Measurements from ENCODE around the gene NFAM1. TPM values are rescaled to one million over a fixed set of nuclear protein-coding genes. Genes with fewer than 3 reads are reported as not detected.

NFAM1 gene
- total and polyA plus RNA-seq, 2 of the 4 experiments (the other 2 are of a cell fraction): not detected

GRCh38 chr22:42331014-42331413, 101.2 kb downstream of the NFAM1 start:
- Histone ChIP-seq H2BK20ac (ENCODE audit: low read depth, low read length) (no peak overlapping the region), H3K4me1 (ENCODE audit: control insufficient read depth, insufficient read depth, low read length) (no peaks in the 10 kb centered on the region), H3K23ac (ENCODE audit: low read depth, low read length) (no peak overlapping the region), H4K91ac (ENCODE audit: insufficient read depth, low read depth, low read length) (no peak overlapping the region), H3K9me3 (ENCODE audit: control insufficient read depth, insufficient read depth, low read length) (no peaks in the 10 kb centered on the region), H3K4ac (ENCODE audit: low read depth, low read length) (no peak overlapping the region), H3K14ac (replicated peaks; ENCODE audit: low read depth, low read length) (no peak overlapping the region), H2AK5ac (ENCODE audit: low read depth, low read length) (no peak overlapping the region), H3K36me3 (ENCODE audit: control insufficient read depth, insufficient read depth, low read length) (no peaks in the 10 kb centered on the region), H3K27ac (ENCODE audit: insufficient read depth, low read length) (no peak overlapping the region), H3K56ac (ENCODE audit: extremely low read depth, insufficient read depth, low read length) (no peak overlapping the region), H4K5ac (ENCODE audit: low read depth, low read length) (no peak overlapping the region), H4K20me1 (ENCODE audit: insufficient read depth, low read length) (no peaks in the 10 kb centered on the region), H3K27me3 (ENCODE audit: control insufficient read depth, insufficient read depth, low read length) (peaks cover 13% of the 10 kb centered on the region), H2AFZ (replicated peaks; ENCODE audit: low read length, poor library complexity) (peak overlapping the region; percentile 19), H3K9ac (ENCODE audit: low read depth, low read length) (no peak overlapping the region), H3K4me2 (ENCODE audit: low read depth, low read length) (no peak overlapping the region), H2AK9ac (replicated peaks; ENCODE audit: low read depth, low read length, poor library complexity) (no peak overlapping the region), H3K18ac (ENCODE audit: low read depth, low read length) (no peak overlapping the region), H3K79me1 (ENCODE audit: low read depth in 1 of 2, low read length in 2 of 2) (no peaks in the 10 kb centered on the region), H2BK15ac (ENCODE audit: low read depth, low read length) (no peak overlapping the region), H3K4me3 (ENCODE audit: insufficient read depth, low read depth, low read length) (no peak overlapping the region), H2BK5ac (ENCODE audit: low read depth, low read length, poor library complexity, severe bottlenecking) (no peak overlapping the region), H3K9me1 (ENCODE audit: insufficient read depth, low read length) (no peaks in the 10 kb centered on the region), H4K8ac (ENCODE audit: low read depth in 2 of 2, low read length in 2 of 2) (no peak overlapping the region), H2BK120ac (ENCODE audit: low read depth, low read length) (no peak overlapping the region)
- TF ChIP-seq FOS (IDR thresholded peaks at IDR 0.05; ENCODE audit: low read depth, low read length): no peak
- no peak for TF ChIP-seq RCOR1 (IDR thresholded peaks at IDR 0.05; ENCODE audit: insufficient replicate concordance, low read length)
- TF ChIP-seq MAZ (IDR thresholded peaks at IDR 0.05; ENCODE audit: borderline replicate concordance, low read depth, low read length): no peak
- no peak for TF ChIP-seq RFX5 (IDR thresholded peaks at IDR 0.05; ENCODE audit: low read depth, low read length)
- no peak for TF ChIP-seq MXI1 (IDR thresholded peaks at IDR 0.05; ENCODE audit: borderline replicate concordance, low read depth, low read length)
- no peak for TF ChIP-seq RAD21 (IDR thresholded peaks at IDR 0.05; ENCODE audit: low read length)
- TF ChIP-seq MAFK (IDR thresholded peaks at IDR 0.05; ENCODE audit: low read depth, low read length): no peak
- TF ChIP-seq SMC3 (IDR thresholded peaks at IDR 0.05; ENCODE audit: low read depth, low read length): no peak
- TF ChIP-seq, protein P1, sequence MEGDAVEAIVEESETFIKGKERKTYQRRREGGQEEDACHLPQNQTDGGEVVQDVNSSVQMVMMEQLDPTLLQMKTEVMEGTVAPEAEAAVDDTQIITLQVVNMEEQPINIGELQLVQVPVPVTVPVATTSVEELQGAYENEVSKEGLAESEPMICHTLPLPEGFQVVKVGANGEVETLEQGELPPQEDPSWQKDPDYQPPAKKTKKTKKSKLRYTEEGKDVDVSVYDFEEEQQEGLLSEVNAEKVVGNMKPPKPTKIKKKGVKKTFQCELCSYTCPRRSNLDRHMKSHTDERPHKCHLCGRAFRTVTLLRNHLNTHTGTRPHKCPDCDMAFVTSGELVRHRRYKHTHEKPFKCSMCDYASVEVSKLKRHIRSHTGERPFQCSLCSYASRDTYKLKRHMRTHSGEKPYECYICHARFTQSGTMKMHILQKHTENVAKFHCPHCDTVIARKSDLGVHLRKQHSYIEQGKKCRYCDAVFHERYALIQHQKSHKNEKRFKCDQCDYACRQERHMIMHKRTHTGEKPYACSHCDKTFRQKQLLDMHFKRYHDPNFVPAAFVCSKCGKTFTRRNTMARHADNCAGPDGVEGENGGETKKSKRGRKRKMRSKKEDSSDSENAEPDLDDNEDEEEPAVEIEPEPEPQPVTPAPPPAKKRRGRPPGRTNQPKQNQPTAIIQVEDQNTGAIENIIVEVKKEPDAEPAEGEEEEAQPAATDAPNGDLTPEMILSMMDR (conservative IDR thresholded peaks at IDR 0.05; ENCODE audit: low read depth, low read length): no peak
- no peak for TF ChIP-seq CHD1 (IDR thresholded peaks at IDR 0.05; ENCODE audit: low read depth, low read length)
- TF ChIP-seq, protein P2, sequence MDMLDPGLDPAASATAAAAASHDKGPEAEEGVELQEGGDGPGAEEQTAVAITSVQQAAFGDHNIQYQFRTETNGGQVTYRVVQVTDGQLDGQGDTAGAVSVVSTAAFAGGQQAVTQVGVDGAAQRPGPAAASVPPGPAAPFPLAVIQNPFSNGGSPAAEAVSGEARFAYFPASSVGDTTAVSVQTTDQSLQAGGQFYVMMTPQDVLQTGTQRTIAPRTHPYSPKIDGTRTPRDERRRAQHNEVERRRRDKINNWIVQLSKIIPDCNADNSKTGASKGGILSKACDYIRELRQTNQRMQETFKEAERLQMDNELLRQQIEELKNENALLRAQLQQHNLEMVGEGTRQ (IDR thresholded peaks at IDR 0.05; ENCODE audit: low read depth, low read length): no peak
- TF ChIP-seq BHLHE40 (IDR thresholded peaks at IDR 0.05; ENCODE audit: low read depth, low read length): no peak
- TF ChIP-seq CEBPB (IDR thresholded peaks at IDR 0.05; ENCODE audit: low read depth, low read length): no peak
- TF ChIP-seq ELK1 (IDR thresholded peaks at IDR 0.05; ENCODE audit: borderline replicate concordance, low read depth, low read length): no peak
- TF ChIP-seq NFE2L2 (IDR thresholded peaks at IDR 0.05; ENCODE audit: low read depth, low read length): no peak
- TF ChIP-seq POLR2A (IDR thresholded peaks at IDR 0.05; ENCODE audit: low read depth, low read length): no peak
- POLR2A ChIA-PET (ENCODE audit: unreplicated experiment): no interaction called here
- 27% methylated on average over 9 of the region's 22 CpGs; no CpG with 5 or more reads in 1 of the 2 experiments for WGBS, 2 experiments (ENCODE audit: extremely low coverage in 2 of 2, insufficient read length in 1 of 2)
- in situ Hi-C loops (cut with MboI; ENCODE audit: low sequenced_read_pairs) (no loop called here), dilution Hi-C loops (cut with HindIII; ENCODE audit: low sequenced_read_pairs, unreplicated experiment) (no loop called here), intact Hi-C loops (cut with micrococcal nuclease) (no loop called here)
- CTCF ChIA-PET: interaction anchor here (0.5 kb wide), 1 partner anchor 236 kb away, joined by 3 read pairs; no protein-coding TSS in a partner anchor
- no peak; the same call in 1 of the 2 replicates for ATAC-seq (ENCODE audit: low read depth)
- DNase-seq: no peak
- no TSS peak for BruUV-seq (replicated peaks)

All from IMR-90 (cell line).